PC-9 (cell line): ENCODE results near the gene KCNC1. TPM values are rescaled to one million over a fixed set of nuclear protein-coding genes. Genes with fewer than 3 reads are reported as not detected.

Experiments used
- BruUV-seq: library from RNA; stranded (reverse); fragments of 400-500 nt; replicated peaks from 2 replicates; lab custom pipeline; 2021; lab: Mats Ljungman, UMichigan
- CTCF ChIA-PET: fragments of 300-600 bp; sonication (Branson Sonifier 250); formaldehyde crosslinking; loops from one replicate; lab custom pipeline; 2022; ENCODE audit warnings: antibody characterized with exemption; lab: Charles Lee
- POLR2A ChIA-PET: fragments of 300-600 bp; sonication (Branson Sonifier 250); formaldehyde crosslinking; loops from one replicate; lab custom pipeline; 2022; ENCODE audit warnings: antibody characterized with exemption; ENCODE audit not compliant: unreplicated experiment; lab: Charles Lee
- DNase-seq, 2 experiments: peaks; one replicate each; pipeline versions ENCODE4 v3.0.0 to v3.0.0-alpha.2; 2015 to 2022; ENCODE audit warnings: mixed read lengths in 1 of 2
- H2AFZ ChIP-seq: fragments of 200-600 bp; sonication (generic); 2 replicates; pipeline ENCODE4 v1.8.1; 2017; ENCODE audit warnings: antibody characterized with exemption
- H3F3A ChIP-seq: fragments of 200-600 bp; sonication (generic); 2 replicates; pipeline ENCODE4 v1.8.1; 2017; ENCODE audit warnings: antibody characterized with exemption, mild to moderate bottlenecking, low read depth; ENCODE audit not compliant: insufficient read depth
- H3K27ac ChIP-seq: fragments of 200-600 bp; sonication (generic); 2 replicates; pipeline ENCODE4 v1.6.1; 2016; ENCODE audit warnings: mixed run types
- H3K27me3 ChIP-seq: fragments of 200-600 bp; sonication (generic); 2 replicates; pipeline ENCODE4 v1.6.1; 2016; ENCODE audit warnings: low read depth, mixed run types; ENCODE audit not compliant: insufficient read depth
- H3K36me3 ChIP-seq: fragments of 200-600 bp; sonication (generic); 2 replicates; pipeline ENCODE4 v1.6.1; 2016; ENCODE audit warnings: low read depth, mixed run types
- H3K4me1 ChIP-seq: fragments of 200-600 bp; sonication (generic); replicated peaks from 2 replicates; pipeline ENCODE4 v1.6.1; 2016; ENCODE audit warnings: mixed run types; ENCODE audit not compliant: insufficient read depth
- H3K4me2 ChIP-seq: fragments of 200-600 bp; sonication (generic); 2 replicates; pipeline ENCODE4 v1.6.1; 2017; ENCODE audit warnings: mixed run types
- H3K4me3 ChIP-seq: fragments of 200-600 bp; sonication (generic); 2 replicates; pipeline ENCODE4 v1.6.1; 2016; ENCODE audit warnings: mixed run types
- H3K79me2 ChIP-seq: fragments of 200-600 bp; sonication (generic); 2 replicates; pipeline ENCODE4 v1.6.1; 2017; ENCODE audit warnings: low read depth, mixed run types
- H3K9me2 ChIP-seq: fragments of 200-600 bp; sonication (generic); 2 replicates; pipeline ENCODE4 v1.8.1; 2017; ENCODE audit warnings: mild to moderate bottlenecking; ENCODE audit not compliant: insufficient read depth
- H3K9me3 ChIP-seq: fragments of 200-600 bp; sonication (generic); 2 replicates; pipeline ENCODE4 v1.8.1; 2016; ENCODE audit warnings: low read depth; ENCODE audit not compliant: insufficient read depth
- H4K20me1 ChIP-seq: fragments of 200-600 bp; sonication (generic); 2 replicates; pipeline ENCODE4 v1.8.1; 2017; ENCODE audit not compliant: insufficient read depth
- EZH2 ChIP-seq: fragments of 200-600 bp; sonication (generic); IDR thresholded peaks from 2 replicates; pipeline ENCODE4 v1.8.0; 2017; ENCODE audit warnings: antibody characterized with exemption, low read depth
- intact Hi-C: fragments of 100-400 bp; cut with micrococcal nuclease; formaldehyde crosslinking; loops from one replicate; pipeline ENCODE4 v1.10.0; 2022; ENCODE audit not compliant: unreplicated experiment
- total RNA-seq: library from RNA; stranded (reverse); gene quantifications from 2 replicates; pipeline ENCODE4 v1.2.3, GENCODE V29; 2021
- TF ChIP-seq, protein P1 (sequence below): fragments of 200-600 bp; sonication (generic); conservative IDR thresholded peaks from 2 replicates; pipeline ENCODE4 v1.6.1; 2017; ENCODE audit warnings: mixed run types, antibody characterized with exemption, mild to moderate bottlenecking, moderate library complexity

Gene KCNC1
- total RNA-seq, 1 experiment from 2014 or later, result not detected

DNA sequence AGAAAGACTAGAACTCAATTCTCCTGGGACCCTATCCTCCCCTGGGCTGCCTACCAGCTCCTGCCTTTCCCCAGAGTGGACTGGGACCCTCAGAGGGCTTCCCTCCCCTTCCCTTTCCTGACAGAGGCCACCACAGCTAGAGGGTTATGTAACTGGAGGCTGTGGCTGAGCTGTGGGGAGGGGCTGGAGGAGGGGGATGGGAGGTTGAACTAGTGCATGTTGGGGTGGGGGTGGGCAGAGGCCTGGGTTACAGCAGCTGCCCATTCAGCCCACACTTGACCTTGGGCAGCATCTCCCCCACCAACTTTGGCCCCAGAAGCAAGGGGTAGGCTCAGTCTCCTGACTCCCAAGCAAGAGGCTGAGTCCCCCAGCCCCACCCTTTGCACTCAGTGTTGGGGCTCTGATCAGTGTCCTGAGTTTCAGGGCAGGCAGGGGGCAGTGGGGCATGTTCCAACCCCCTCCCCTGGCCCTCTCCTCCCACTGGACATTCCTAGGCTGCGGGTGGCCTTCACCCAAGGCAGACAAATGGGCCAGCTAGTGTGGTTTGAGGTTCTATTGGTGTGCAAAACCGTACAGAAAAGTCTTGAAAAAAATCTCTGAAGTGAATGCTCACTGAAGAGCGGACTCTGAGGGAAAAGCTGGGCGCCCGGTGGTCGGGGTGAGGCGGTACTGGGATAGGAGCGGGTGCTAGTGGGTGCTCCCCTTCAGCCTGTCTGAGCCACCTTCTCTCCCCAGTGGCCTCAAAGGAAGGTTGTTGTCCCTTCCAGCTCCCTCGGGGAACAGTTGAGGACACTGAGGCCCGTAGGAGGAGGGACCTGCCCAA lies 3.8 kb downstream of the KCNC1 start:
- H3K27me3 ChIP-seq, result no peaks in the 10 kb centered on the region
- TF ChIP-seq EZH2, result no peak
- CTCF ChIA-PET, result no interaction called here

DNA sequence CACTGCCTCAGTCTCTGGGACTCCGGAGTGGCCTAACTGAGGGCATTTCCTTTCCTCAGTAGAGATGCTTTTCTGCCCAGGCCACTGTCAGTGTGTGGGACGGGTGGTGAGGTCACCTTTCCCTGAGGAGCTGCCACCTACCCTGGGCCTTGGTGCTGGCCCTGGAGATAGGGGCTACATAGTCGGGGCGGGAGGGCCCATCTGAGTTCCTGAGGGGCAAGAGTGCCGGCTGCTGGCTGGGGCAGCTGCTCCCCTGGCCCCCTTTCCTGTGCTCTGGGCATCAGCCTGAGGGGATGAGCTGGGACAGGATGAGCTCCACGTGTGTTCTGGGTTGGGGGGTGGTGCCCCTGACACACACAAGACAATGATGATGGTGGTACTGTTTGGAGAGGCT lies 5.4 kb downstream of the KCNC1 start:
- no peak overlapping the region for H2AFZ ChIP-seq
- CTCF ChIA-PET, result no interaction called here
- no TSS peak for BruUV-seq
- no peaks in the 10 kb centered on the region for H3K27me3 ChIP-seq
- no peaks in the 10 kb centered on the region for H3K9me2 ChIP-seq
- DNase-seq, result no peak
- H3K9me3 ChIP-seq, result no peaks in the 10 kb centered on the region
- H4K20me1 ChIP-seq, result no peaks in the 10 kb centered on the region
- no peaks in the 10 kb centered on the region for H3F3A ChIP-seq
- H3K4me1 ChIP-seq, result no peaks in the 10 kb centered on the region
- H3K27ac ChIP-seq, result no peak overlapping the region
- no peak overlapping the region for H3K4me3 ChIP-seq
- no peaks in the 10 kb centered on the region for H3K79me2 ChIP-seq
- POLR2A ChIA-PET, result no interaction called here
- intact Hi-C loops, result no loop called here
- no peaks in the 10 kb centered on the region for H3K36me3 ChIP-seq
- no peak for TF ChIP-seq EZH2
- TF ChIP-seq, protein P1, sequence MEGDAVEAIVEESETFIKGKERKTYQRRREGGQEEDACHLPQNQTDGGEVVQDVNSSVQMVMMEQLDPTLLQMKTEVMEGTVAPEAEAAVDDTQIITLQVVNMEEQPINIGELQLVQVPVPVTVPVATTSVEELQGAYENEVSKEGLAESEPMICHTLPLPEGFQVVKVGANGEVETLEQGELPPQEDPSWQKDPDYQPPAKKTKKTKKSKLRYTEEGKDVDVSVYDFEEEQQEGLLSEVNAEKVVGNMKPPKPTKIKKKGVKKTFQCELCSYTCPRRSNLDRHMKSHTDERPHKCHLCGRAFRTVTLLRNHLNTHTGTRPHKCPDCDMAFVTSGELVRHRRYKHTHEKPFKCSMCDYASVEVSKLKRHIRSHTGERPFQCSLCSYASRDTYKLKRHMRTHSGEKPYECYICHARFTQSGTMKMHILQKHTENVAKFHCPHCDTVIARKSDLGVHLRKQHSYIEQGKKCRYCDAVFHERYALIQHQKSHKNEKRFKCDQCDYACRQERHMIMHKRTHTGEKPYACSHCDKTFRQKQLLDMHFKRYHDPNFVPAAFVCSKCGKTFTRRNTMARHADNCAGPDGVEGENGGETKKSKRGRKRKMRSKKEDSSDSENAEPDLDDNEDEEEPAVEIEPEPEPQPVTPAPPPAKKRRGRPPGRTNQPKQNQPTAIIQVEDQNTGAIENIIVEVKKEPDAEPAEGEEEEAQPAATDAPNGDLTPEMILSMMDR, result no peak
- no peak overlapping the region for H3K4me2 ChIP-seq

More for the DNA sequence above, 3.8 kb downstream of the KCNC1 start:
- Histone ChIP-seq H3K4me1 (no peaks in the 10 kb centered on the region), H2AFZ (no peak overlapping the region), H3K9me3 (no peaks in the 10 kb centered on the region), H4K20me1 (no peaks in the 10 kb centered on the region), H3K9me2 (no peaks in the 10 kb centered on the region), H3F3A (no peaks in the 10 kb centered on the region), H3K36me3 (no peaks in the 10 kb centered on the region), H3K79me2 (no peaks in the 10 kb centered on the region), H3K27ac (no peak overlapping the region), H3K4me2 (no peak overlapping the region), H3K4me3 (no peak overlapping the region)
- no TSS peak for BruUV-seq
- POLR2A ChIA-PET, result no interaction called here
- intact Hi-C loops, result no loop called here
- DNase-seq, result no peak

DNA sequence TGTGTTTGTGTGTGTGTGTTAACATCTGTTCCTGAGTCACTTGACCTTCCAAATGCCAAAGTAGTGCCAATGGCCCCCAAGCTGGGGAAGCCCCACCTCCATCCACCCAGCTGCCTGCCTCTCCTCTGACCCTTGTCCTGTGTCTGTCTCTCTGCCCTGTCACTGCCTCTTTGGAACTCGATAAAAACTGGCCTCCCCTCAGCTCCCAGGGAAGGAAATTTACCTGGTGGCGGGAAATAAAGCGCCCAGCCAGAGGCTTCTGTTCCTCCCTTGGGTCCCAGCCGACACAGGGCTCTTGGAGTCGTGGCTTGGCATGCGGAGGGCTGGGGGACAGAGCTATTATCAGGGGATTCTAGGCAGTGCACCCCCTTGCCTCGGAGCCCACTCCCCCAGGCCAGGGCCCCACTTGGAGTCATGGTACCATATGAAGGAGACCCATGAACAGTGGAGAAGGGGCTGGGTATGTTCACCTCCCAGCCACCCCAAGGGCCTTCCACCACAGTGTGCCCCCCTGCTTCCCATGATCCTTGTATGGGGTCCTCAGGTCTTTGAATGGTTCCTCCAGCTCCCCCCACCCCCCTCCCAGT lies 6.2 kb downstream of the KCNC1 start:
- Histone ChIP-seq H3K4me2 (no peak overlapping the region), H4K20me1 (no peaks in the 10 kb centered on the region), H3K9me2 (no peaks in the 10 kb centered on the region), H3K79me2 (no peaks in the 10 kb centered on the region), H3K4me3 (no peak overlapping the region), H3K4me1 (no peaks in the 10 kb centered on the region), H3K27ac (no peak overlapping the region), H3K9me3 (no peaks in the 10 kb centered on the region), H3K27me3 (no peaks in the 10 kb centered on the region), H3F3A (no peaks in the 10 kb centered on the region), H3K36me3 (no peaks in the 10 kb centered on the region), H2AFZ (no peak overlapping the region)
- no peak for TF ChIP-seq EZH2
- TF ChIP-seq, protein P1, result no peak
- POLR2A ChIA-PET, result no interaction called here
- no TSS peak for BruUV-seq
- CTCF ChIA-PET, result no interaction called here
- no peak for DNase-seq
- intact Hi-C loops, result no loop called here
